ENCODE results near the gene CRHR1. TPM values are rescaled to one million over a fixed set of nuclear protein-coding genes. Genes with fewer than 3 reads are reported as not detected.

The CRHR1 gene
- total and polyA plus RNA-seq, 10 of the 15 experiments (the other 5 are each of a cell fraction or from before 2014, with no cell fraction given) = 0.08 TPM; not detected in 9

GRCh38 chr17:45852535-45853297 lies 68.6 kb downstream of the CRHR1 start:
- H3K4me3 ChIP-seq = no peak overlapping the region
- ATAC-seq (peak; percentile 55; the same call in 2 of the 3 replicates), FAIRE-seq (peak; percentile 57), DNase-seq (ENCODE audit: low read depth, low spot score) (no peak)
- H3K27ac ChIP-seq (ENCODE audit: control insufficient read depth, insufficient read depth) = no peak overlapping the region
- H3K79me2 ChIP-seq (ENCODE audit: control insufficient read depth, insufficient read depth, low read length) = no peaks in the 10 kb centered on the region
- no peak overlapping the region for H3K9ac ChIP-seq (ENCODE audit: control insufficient read depth, insufficient read depth, low read length)
- no peak overlapping the region for H3K4me2 ChIP-seq (ENCODE audit: control insufficient read depth, insufficient read depth)
- no peaks in the 10 kb centered on the region for H4K20me1 ChIP-seq (ENCODE audit: control insufficient read depth, insufficient read depth)
- no peak overlapping the region for H2AFZ ChIP-seq (ENCODE audit: control insufficient read depth, low read depth, low read length)
- H3K36me3 ChIP-seq (ENCODE audit: control insufficient read depth in 2 of 2, insufficient read depth in 2 of 2, low read length in 1 of 2) = no peaks in the 10 kb centered on the region
- no peaks in the 10 kb centered on the region for H3K9me3 ChIP-seq (replicated peaks; ENCODE audit: control insufficient read depth, insufficient read depth, low read length)
- SMC1A ChIA-PET (ENCODE audit: uncharacterized antibody, unreplicated experiment) = interaction anchor here (0.9 kb wide), 1 partner anchor 21 kb away, joined by 3 read pairs; no protein-coding TSS in a partner anchor
- BruUV-seq (replicated peaks) = no TSS peak
- RAD21 ChIA-PET (ENCODE audit: unreplicated experiment) = interaction anchor here (1.5 kb wide), 1 partner anchor 212 kb away, joined by 8 read pairs; no protein-coding TSS in a partner anchor
- intact Hi-C loops (cut with micrococcal nuclease; ENCODE audit: unreplicated experiment) (loop anchor here (1.0 kb wide), 1 partner anchor 212 kb away; no protein-coding TSS in a partner anchor), in situ Hi-C loops (cut with MboI) (no loop called here)
- TF ChIP-seq RAD21 (IDR thresholded peaks at IDR 0.05; ENCODE audit: insufficient read depth, low read depth, low read length) (peak; percentile 80), RB1 (IDR thresholded peaks at IDR 0.05; ENCODE audit: borderline replicate concordance) (peak; percentile 64; the same call in 1 of the 2 replicates), SMC3 (IDR thresholded peaks at IDR 0.05; ENCODE audit: borderline replicate concordance, low read length) (peak; percentile 51; the same call in 1 of the 2 replicates), CTCF (IDR thresholded peaks at IDR 0.05 in 2 of 3, conservative IDR thresholded peaks at IDR 0.05 in 1 of 3; ENCODE audit: control insufficient read depth in 2 of 3, extremely low read depth in 1 of 3, insufficient read depth in 1 of 3, low read depth in 3 of 3, low read length in 3 of 3) (peak; percentile 80 to 89 (median 85)), KAT2A (conservative IDR thresholded peaks at IDR 0.05; ENCODE audit: control insufficient read depth, low read depth, low read length) (no peak)
- CTCF ChIA-PET = interaction anchor here (0.6 to 3.1 kb wide), 19 partner anchors 9 to 717 kb away, joined by 3 to 15 read pairs (median 4); partner anchors contain the start of gene ACBD4
- H3K4me1 ChIP-seq (ENCODE audit: control insufficient read depth, insufficient read depth, low read length) = no peaks in the 10 kb centered on the region
- WGBS (ENCODE audit: insufficient coverage, insufficient replicate concordance, low lambda C conversion rate, missing lambda C conversion rate) = 19% methylated on average over 12 of the region's 12 CpGs
- H3K27me3 ChIP-seq (replicated peaks in 1 of 2; ENCODE audit: control insufficient read depth in 2 of 2, insufficient read depth in 2 of 2, low read length in 1 of 2) = no peaks in the 10 kb centered on the region; a peak in 1 of 4 replicates
- POLR2A ChIA-PET = no interaction called here

Measured in GM12878 (cell line).